HG02759 (cell line): ENCODE measurements around the gene KCNN3.

Source experiments
- ATAC-seq: cut with Tn5 transposase; IDR thresholded peaks from one replicate; pipeline ENCODE4 v1.9.1; 2021; ENCODE audit warnings: mild to moderate bottlenecking, moderate library complexity; ENCODE audit not compliant: unreplicated experiment

KCNN3 gene

DNA sequence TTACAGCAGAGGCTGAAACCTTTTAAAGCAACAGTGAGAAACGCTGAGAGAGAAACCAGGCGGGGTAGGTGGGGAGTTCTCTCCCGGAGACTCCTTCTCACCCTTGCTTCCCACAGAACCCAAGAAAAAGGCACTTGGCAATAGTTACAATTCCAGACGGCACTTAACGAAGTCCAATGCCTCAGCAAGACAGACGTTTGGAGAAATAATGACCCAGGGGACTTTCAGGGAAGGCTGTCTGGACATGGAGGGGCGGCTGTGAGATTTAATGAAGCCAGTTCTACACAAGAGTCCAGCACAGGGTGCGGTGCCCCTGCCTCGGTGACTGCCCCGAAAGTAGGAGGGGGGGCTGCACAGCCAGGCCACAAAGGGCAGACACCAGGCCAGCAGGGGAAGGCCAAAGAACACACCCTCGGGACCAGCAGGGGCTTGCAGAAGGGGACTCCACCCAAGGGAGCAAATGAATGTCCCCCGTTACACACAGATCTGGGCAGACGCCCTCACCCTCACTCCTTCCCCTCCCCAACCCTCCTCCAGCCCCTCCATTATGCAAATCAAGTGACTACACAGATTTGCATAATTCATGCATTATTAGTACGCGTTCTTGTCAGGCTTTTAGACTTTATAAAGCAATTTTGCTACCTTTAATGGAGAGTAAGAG is 26.3 kb downstream of the KCNN3 start:
- no peak for ATAC-seq

- no peak for ATAC-seq
Measured at GRCh38 chr1:154842635-154843034, 27.4 kb downstream of the KCNN3 start.

DNA sequence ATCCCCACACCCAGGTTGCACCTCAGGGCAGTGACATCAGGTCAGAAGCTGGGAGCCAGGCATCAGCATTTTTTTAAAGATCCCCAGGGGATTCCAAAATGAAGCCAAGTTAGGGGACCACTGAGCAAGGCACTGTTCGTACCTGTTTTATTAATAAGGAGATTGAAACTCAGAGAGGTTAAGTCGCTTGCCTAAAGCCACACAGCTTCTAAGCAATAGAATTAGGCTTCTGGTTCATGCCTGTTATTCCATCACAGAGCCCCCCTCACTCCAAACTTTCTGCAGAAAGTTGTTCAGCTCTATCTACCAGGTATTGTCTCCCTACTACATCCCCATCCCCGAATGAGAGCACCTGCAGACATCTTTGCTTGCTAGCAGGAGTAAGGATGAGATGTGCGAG is 28.7 kb downstream of the KCNN3 start:
- no peak for ATAC-seq

DNA sequence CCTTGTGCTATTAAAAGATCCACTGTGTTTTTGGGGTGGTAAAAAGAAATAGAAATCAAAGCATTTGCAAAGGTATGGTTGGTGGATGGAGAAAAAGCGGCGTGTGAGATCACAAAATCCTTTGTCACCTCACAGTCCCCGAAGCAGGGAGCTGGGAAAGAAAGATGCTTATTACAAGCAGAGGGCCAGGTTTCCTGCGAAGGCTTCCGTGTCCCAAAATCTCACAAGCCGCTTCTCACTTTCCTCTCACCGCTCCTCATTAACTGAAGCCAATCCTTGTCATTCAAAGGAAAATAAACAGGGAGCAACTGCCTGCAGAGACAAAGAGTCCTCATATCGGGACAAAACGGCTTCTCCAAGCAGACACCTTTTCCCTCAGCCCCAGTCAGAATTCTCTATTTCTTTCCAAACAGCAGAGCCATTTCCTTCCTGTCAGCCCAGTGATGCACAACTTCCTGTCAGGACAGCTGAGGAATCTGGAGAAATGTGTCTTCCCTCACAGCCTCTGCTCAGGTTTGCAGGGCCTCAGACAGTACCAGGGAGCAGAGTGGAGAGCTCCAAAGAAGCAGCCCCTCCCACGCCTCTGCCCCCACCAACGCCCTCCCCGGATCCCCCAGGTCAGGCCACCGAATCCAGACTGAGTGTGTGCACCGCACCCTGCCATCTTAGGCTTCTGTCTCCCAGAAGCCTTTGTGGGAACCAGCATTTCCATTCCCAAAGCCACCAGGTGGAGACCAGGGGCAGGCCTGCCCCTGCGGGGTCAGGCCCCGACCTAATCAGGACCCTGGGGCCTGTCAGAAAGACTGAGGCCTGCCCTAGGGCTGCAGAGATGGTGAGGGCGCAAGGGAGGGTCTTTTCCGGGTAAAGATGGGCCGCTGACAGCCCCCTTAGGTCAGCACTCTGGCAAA is 29.6 kb downstream of the KCNN3 start:
- no peak for ATAC-seq

DNA sequence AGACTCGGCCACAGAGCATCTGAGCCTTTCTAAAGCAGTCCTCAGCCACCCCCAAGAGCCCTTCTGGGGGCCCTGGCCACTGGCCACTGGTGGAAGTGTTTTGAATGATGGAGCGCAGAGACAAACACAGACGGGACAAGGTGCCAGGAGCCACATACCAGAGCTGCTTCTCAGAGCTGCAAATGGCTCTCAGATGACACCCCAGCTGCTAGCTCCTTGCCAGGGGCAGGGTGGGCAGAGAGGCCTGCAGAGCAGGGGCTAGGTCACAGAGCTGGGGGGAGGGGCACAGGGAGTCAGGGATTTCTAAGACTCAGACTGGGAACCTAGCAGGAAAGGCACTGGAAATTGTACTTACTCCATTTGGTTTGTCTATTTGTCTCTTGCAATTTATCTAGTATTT is 30.4 kb downstream of the KCNN3 start:
- ATAC-seq: no peak

DNA sequence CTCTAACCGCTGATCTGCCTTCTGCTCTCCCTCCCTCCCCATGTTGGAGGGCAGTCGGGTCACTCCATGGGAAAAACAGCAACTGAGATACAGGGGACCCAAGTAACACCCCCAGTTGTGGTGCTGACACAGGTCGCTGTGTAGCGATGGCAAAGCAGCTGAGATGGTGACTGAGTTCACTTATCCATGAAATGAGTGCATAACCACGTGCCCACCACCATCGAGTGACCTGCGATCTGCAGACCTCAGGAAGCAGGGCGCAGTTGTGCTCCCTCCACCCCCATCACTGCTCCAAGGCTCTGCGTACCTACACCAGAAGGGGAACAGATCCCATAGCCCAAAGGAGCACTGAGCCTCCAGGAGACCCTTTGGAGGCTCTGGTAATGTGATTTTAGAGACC is 31.1 kb downstream of the KCNN3 start:
- no peak for ATAC-seq

DNA sequence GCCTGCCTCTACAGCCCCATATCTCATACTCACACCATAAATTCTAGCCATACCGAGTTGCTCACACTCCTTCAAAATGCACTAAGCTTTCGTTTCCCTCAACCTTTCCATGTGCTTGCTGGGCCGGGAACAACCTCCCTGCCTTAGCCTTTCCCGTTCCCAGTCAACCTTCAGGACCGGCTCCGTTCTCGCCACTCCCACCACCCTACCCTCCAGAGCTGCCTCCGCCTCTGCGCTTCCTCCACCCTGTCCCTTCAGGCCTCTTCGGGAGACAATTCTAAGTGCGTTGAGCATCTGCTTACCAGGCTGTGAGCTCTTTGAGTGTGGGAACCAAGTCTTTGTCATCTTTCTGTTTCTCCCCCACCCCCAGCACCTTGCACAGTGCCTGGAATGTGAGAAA is 31.6 kb downstream of the KCNN3 start:
- ATAC-seq: no peak

DNA sequence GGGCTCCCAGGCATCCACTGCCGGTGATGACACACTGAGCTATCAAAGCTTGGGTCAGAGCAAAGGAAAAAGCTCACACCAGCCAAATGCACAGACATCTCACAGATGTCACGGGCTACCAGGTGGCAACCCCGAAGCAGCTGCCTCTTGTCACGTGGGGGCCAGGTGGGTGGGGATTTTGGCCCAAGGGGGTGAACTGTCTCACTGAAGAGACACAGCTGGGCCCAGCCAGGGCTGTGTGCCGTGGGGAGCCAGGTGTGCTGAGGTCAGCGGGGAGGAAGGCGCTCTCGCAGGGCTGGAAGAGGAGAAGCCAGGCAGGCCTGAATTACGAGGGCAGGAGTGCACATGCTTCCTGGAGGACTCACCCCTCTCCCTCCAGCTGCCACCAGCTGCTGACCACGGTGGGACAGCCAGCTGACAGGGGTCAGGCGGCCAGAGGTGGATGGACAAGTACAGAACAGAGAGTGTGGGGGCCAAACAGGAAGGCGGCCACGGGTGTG is 32.4 kb downstream of the KCNN3 start:
- ATAC-seq: peak; percentile 88

GRCh38 chr1:154837034-154837671 is 32.9 kb downstream of the KCNN3 start:
- peak; percentile 10 for ATAC-seq

DNA sequence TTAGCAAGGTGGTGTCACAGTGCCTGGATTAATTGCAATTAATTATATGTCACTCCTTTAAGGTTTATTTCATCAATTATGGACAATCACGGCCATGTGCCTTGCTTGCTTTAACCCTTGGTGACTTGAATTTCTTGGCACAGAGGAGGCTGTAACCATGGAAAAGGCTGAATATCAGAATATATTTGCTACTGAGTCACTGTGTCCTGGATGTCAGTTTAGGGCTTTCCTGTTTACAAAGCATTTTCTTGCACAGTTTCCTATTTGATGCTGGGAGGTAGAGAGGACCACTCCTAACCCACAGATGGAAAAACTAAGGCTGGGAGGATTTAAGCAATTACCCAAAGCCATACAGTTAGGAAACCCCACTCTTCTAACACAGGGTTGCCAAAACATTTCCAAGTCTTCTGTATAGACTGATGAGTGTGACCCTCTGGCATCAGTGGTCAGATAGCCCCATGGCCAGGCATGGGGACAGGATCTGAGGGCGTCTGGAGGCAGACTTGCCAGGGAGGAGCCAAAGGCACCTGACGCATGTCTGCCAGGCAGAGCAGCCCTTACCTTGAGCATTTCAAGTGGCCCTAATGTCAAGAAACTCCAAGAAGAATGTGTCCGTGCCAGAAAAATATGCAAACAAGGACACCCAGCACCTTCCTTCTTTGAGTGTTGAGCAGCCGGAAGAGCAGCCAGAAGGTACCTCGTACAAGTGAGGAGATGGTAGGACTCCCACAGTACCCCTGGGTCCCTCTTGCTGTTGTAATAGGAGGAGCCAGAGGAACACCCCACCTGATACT is 34.4 kb downstream of the KCNN3 start:
- no peak for ATAC-seq

GRCh38 chr1:154833841-154834240 is 36.2 kb downstream of the KCNN3 start:
- no peak for ATAC-seq

DNA sequence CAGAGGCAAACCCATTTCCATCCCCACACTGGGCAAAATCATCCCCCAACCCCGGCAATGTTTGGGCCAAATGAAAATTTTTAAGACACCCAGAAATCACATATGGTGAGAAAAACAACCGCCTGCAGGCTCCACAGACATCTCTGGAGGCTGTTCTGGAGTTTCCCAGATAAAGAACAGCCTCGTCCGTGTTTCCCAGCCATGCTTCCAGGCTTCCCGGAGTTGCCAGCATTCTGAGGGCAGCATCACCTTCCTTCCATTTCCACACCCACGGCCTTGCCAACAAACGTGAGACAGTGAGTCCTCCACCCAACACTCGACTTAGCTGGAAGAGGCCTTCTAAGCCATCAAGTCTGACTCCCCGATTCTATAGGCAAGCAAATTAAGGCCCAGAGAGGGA is 36.9 kb downstream of the KCNN3 start:
- no peak for ATAC-seq

DNA sequence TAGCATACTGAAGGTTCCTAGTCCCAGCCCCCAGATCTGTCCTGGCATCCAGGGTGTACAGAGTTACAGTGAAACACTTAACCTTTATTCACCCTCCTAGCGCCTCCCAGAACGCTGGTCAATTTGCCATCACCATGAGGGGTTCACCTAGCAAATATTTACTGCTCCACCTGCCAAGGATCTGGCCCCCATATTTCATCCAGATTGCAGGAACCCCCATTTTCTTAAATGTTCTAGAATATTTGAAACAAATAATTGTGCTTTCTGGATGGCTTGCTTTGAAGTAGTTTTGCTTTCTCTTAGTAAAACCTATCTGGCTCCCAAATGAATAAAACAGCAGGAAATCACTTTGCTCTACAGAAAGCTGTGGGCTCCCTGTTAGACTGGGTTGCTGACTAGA is 37.7 kb downstream of the KCNN3 start:
- no peak for ATAC-seq

DNA sequence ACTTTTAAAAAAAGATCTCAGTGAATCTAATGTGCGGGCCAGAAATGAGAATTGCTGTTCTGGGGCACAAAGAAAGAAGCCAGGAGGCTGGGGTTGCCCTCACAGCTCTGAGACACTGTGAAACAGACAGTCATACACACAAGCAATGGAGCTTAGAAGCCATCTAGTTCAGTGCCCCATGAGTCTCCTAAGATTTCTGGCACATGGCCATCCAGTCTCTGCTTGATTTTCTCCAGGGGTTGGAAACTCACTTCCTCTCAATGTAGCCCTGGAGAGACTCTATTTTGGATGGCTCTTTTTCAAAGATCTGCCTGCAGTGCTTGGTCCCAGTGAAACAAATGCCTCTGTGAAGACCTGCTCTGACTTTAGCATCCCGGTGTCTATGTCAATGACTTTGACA is 38.6 kb downstream of the KCNN3 start:
- no peak for ATAC-seq

- ATAC-seq: no peak
Measured at GRCh38 chr1:154829062-154829461, 41.0 kb downstream of the KCNN3 start.

- ATAC-seq: no peak
Measured at GRCh38 chr1:154824179-154825000, 45.7 kb downstream of the KCNN3 start.

- no peak for ATAC-seq
Measured at GRCh38 chr1:154822717-154823116, 47.4 kb downstream of the KCNN3 start.

GRCh38 chr1:154822233-154822632 is 47.8 kb downstream of the KCNN3 start:
- ATAC-seq: no peak

DNA sequence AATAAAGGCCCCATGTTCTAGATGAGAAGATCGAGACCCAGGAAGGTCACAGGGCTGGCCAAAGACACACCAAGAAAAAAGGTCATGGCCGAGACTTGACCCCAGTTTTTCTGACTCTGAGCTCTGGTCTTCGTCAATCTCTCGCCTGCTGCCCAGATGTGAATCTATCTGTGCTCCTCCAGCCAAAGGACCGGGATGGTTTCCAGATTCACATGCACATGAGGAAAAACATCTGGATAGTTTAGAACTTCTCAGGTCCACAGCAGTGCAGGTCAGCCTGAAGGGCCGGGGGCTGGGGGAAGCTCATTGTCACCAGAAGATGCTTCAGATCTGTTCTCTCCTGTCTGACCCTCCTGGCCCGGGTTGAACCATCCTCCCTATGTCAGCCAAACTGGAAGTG is 49.0 kb downstream of the KCNN3 start:
- no peak for ATAC-seq

GRCh38 chr1:154820646-154821045 is 49.4 kb downstream of the KCNN3 start:
- ATAC-seq: no peak
